BLaER1 (cell line): ENCODE data around the gene PCDHB9.
"Not testable (repeated sequence)": the region's sequence is repeated elsewhere in the genome, so short reads cannot be mapped to it uniquely, and the experiment has no call there.

Experiments
- H3K27ac ChIP-seq: shearing (Covaris generic); formaldehyde crosslinking; 2 replicates; pipeline ENCODE4 v1.8.1; 2022
- H3K27me3 ChIP-seq: shearing (Covaris generic); formaldehyde crosslinking; 2 replicates; pipeline ENCODE4 v1.8.1; 2022
- H3K36me3 ChIP-seq: shearing (Covaris generic); formaldehyde crosslinking; 2 replicates; pipeline ENCODE4 v1.8.1; 2022
- H3K4me1 ChIP-seq: shearing (Covaris generic); formaldehyde crosslinking; 2 replicates; pipeline ENCODE4 v1.8.1; 2022
- H3K4me2 ChIP-seq: shearing (Covaris generic); formaldehyde crosslinking; 2 replicates; pipeline ENCODE4 v1.8.1; 2022
- H3K4me3 ChIP-seq: shearing (Covaris generic); formaldehyde crosslinking; 2 replicates; pipeline ENCODE4 v1.8.1; 2022
- H3K9ac ChIP-seq: shearing (Covaris generic); formaldehyde crosslinking; 2 replicates; pipeline ENCODE4 v1.8.1; 2022
- H3K9me3 ChIP-seq: shearing (Covaris generic); formaldehyde crosslinking; 2 replicates; pipeline ENCODE4 v1.8.1; 2022
- H4K20me1 ChIP-seq: shearing (Covaris generic); formaldehyde crosslinking; 2 replicates; pipeline ENCODE4 v1.8.1; 2022
- Cebpa-rat ChIP-seq: shearing (Covaris generic); IDR thresholded peaks from 2 replicates; pipeline ENCODE4 v1.8.1; 2022

The PCDHB9 gene

GRCh38 chr5:141186897-141187512, at the start of gene PCDHB9:
PCDHB9 (plus strand) TSS chr5:141187161; CDS start chr5:141187319, 158 bp downstream.
- no peak for TF ChIP-seq Cebpa-rat
- Histone ChIP-seq H3K9me3 (peaks cover 55% of the 10 kb centered on the region), H3K9ac (no peak within 1 kb of the TSS), H3K4me3 (peak within 1 kb of the TSS; percentile 57), H3K4me1 (no peaks in the 10 kb centered on the region), H3K4me2 (no peak within 1 kb of the TSS), H3K27ac (no peak within 1 kb of the TSS), H4K20me1 (no peaks in the 10 kb centered on the region), H3K27me3 (no peaks in the 10 kb centered on the region), H3K36me3 (no peaks in the 10 kb centered on the region)

- peaks cover 35% of the 10 kb centered on the region for H3K9me3 ChIP-seq
These were observed 49.6 kb upstream of the PCDHB9 start for GRCh38 chr5:141137346-141137745.

GRCh38 chr5:141149812-141150211, 37.1 kb upstream of the PCDHB9 start, which contains the start of gene PCDHB6:
PCDHB6 (plus strand) TSS chr5:141150057; CDS start chr5:141150258, 201 bp downstream.
- TF ChIP-seq Cebpa-rat, result no peak
- Histone ChIP-seq H3K4me2 (no peak within 1 kb of the TSS), H3K27me3 (no peaks in the 10 kb centered on the region), H3K4me1 (no peaks in the 10 kb centered on the region), H4K20me1 (no peaks in the 10 kb centered on the region), H3K27ac (no peak within 1 kb of the TSS), H3K4me3 (no peak within 1 kb of the TSS), H3K36me3 (no peaks in the 10 kb centered on the region), H3K9me3 (peaks cover 35% of the 10 kb centered on the region), H3K9ac (no peak within 1 kb of the TSS)

More at GRCh38 chr5:141137346-141137745, 49.6 kb upstream of the PCDHB9 start:
- H3K4me1 ChIP-seq, H3K27ac ChIP-seq, H3K4me2 ChIP-seq, H3K9ac ChIP-seq, H3K36me3 ChIP-seq, H3K4me3 ChIP-seq, H3K27me3 ChIP-seq, H4K20me1 ChIP-seq: not testable (repeated sequence)

- no peaks in the 10 kb centered on the region for H3K4me1 ChIP-seq
- no peak overlapping the region for H3K9ac ChIP-seq
- no peak for TF ChIP-seq Cebpa-rat
- H3K9me3 ChIP-seq, result peaks cover 36% of the 10 kb centered on the region
- no peaks in the 10 kb centered on the region for H3K27me3 ChIP-seq
- H3K4me3 ChIP-seq, result no peak overlapping the region
- H4K20me1 ChIP-seq, result no peaks in the 10 kb centered on the region
- H3K36me3 ChIP-seq, result no peaks in the 10 kb centered on the region
- H3K4me2 ChIP-seq, result no peak overlapping the region
- H3K27ac ChIP-seq, result no peak overlapping the region
These were observed 36.6 kb upstream of the PCDHB9 start for GRCh38 chr5:141150224-141150992.

GRCh38 chr5:141150993-141151325, 36.0 kb upstream of the PCDHB9 start:
- Histone ChIP-seq H3K36me3 (no peaks in the 10 kb centered on the region), H3K9ac (no peak overlapping the region), H3K27me3 (no peaks in the 10 kb centered on the region), H3K4me3 (no peak overlapping the region), H3K27ac (no peak overlapping the region), H3K9me3 (peaks cover 41% of the 10 kb centered on the region), H4K20me1 (no peaks in the 10 kb centered on the region), H3K4me1 (no peaks in the 10 kb centered on the region), H3K4me2 (no peak overlapping the region)
- TF ChIP-seq Cebpa-rat, result no peak

- peaks cover 48% of the 10 kb centered on the region for H3K9me3 ChIP-seq
- not testable (repeated sequence) for H3K27ac ChIP-seq, H3K4me1 ChIP-seq, H3K27me3 ChIP-seq, H3K4me3 ChIP-seq, H3K36me3 ChIP-seq, H3K9ac ChIP-seq, H3K4me2 ChIP-seq, H4K20me1 ChIP-seq
These were observed 35.3 kb upstream of the PCDHB9 start for GRCh38 chr5:141151632-141152031.

- not testable (repeated sequence) for H3K4me1 ChIP-seq, H3K27ac ChIP-seq, H3K36me3 ChIP-seq, H3K27me3 ChIP-seq, H3K4me2 ChIP-seq, H3K9ac ChIP-seq, H4K20me1 ChIP-seq, H3K4me3 ChIP-seq
- peaks cover 53% of the 10 kb centered on the region for H3K9me3 ChIP-seq
These were observed 34.9 kb upstream of the PCDHB9 start for GRCh38 chr5:141152096-141152495.

GRCh38 chr5:141155540-141156374, 31.2 kb upstream of the PCDHB9 start:
- H3K9me3 ChIP-seq, result peaks cover 53% of the 10 kb centered on the region
- no peaks in the 10 kb centered on the region for H3K27me3 ChIP-seq
- H3K9ac ChIP-seq, result no peak overlapping the region
- no peak for TF ChIP-seq Cebpa-rat
- H3K4me3 ChIP-seq, result no peak overlapping the region
- no peaks in the 10 kb centered on the region for H3K4me1 ChIP-seq
- no peak overlapping the region for H3K27ac ChIP-seq
- H3K4me2 ChIP-seq, result no peak overlapping the region
- H3K36me3 ChIP-seq, result no peaks in the 10 kb centered on the region
- H4K20me1 ChIP-seq, result no peaks in the 10 kb centered on the region

GRCh38 chr5:141157356-141157755, 29.6 kb upstream of the PCDHB9 start:
- H3K9ac ChIP-seq, H3K4me2 ChIP-seq, H3K27ac ChIP-seq, H3K36me3 ChIP-seq, H3K27me3 ChIP-seq, H3K4me1 ChIP-seq, H3K4me3 ChIP-seq, H4K20me1 ChIP-seq: not testable (repeated sequence)
- peaks cover 37% of the 10 kb centered on the region for H3K9me3 ChIP-seq

- H3K9ac ChIP-seq, H3K4me1 ChIP-seq, H3K4me2 ChIP-seq, H4K20me1 ChIP-seq, H3K27me3 ChIP-seq, H3K27ac ChIP-seq, H3K36me3 ChIP-seq, H3K4me3 ChIP-seq: not testable (repeated sequence)
- H3K9me3 ChIP-seq, result peaks cover 37% of the 10 kb centered on the region
These were observed 29.1 kb upstream of the PCDHB9 start for GRCh38 chr5:141157901-141158300.
